ENCODE measurements around the gene OR1I1.
"Not testable (repeated sequence)": the region's sequence is repeated elsewhere in the genome, so short reads cannot be mapped to it uniquely, and the experiment has no call there.

OR1I1 gene, protein sequence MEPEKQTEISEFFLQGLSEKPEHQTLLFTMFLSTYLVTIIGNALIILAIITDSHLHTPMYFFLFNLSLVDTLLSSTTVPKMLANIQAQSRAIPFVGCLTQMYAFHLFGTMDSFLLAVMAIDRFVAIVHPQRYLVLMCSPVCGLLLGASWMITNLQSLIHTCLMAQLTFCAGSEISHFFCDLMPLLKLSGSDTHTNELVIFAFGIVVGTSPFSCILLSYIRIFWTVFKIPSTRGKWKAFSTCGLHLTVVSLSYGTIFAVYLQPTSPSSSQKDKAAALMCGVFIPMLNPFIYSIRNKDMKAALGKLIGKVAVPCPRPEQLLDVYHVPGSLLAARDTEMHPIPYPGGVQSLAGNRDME

DNA sequence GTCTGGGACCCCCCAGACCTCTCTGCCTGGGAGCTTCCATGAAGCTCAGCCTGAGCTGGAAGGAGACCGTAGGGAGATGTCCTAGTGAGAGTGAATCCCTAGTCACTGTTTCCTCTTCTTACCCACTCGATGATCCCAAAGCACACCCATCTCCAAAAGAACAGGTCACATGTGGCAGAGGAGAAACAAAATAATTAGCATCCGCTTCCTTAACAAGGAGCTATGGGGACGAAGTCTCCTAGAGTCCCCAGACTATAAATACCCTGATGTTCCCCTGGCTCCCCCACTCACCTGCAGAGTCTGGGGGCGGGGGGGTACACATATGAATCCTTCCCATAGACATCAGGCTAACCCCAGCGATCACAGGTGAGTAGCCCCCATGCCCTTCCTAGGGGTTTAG, at the start of gene OR1I1:
TSS of gene OR1I1 (plus strand) at position 301 of the 400 bp plus-strand sequence. CDS start 4,855 bp downstream, outside the sequence.
- no peak for DNase-seq

DNA sequence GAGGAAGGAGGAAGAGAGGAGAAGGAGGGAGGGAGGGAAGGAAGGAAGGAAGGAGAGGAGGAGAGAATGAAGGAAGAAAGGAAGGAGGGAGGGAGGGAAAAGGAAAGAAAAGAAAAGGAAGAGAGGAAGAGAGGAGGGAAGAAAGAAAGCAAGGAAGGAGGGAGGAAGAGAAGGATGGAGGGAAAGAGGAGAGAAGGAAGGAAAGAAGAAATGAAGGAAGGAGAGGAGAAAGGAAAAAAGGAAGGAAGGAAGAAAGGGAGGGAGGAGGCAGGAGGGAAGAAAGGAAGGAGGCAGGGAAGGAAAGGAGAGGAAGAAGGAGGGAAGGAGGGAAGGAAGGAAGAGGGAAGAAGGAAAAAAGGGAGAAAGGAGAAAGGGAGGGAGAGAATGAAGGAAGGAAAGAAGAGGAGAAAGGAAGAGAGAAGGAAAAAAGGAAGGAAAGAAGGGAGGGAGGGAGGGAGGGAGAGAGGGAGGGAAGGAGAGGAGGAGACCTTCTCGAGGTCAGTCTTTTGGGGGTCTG, 46.2 kb upstream of the OR1I1 start:
- DNase-seq = no peak

DNA sequence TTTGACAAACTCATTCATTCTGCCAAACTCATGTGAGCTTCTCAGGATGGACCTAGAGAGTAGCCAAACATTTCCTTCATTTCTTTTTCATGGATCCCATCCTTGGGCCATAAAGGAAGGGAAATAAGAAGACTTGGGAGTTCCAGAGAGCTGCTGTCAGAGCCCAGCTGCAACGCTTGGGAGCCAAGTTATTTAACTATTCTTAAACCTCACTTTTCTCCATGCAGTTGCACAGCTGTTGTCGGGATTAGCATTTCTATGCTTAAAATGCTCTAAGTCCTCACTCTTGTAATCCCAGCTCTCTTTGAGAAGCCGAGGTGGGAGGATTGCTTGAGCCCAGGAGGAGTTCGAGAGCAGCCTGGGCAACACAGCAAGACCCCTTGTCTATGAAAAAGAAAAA, 44.4 kb upstream of the OR1I1 start:
- DNase-seq = no peak

DNA sequence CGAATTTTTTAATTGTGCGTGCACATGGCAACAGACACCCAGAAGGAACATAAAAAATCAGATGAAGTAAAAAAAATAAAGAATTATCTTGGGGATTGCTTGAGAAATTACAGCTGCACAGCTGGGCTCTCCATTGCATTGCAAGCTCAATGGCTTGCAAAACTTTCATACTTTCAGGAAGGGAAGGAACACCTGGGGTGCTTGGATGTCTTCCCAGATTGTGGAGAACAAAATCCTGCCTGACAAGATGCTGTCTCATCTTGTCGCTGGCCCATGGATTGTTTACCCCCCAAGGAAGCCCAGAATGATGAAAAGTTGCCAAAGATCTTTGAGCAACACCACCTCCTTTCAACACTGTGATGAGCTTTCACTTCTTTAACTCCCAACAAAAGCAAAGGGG, 43.7 kb upstream of the OR1I1 start:
- DNase-seq = no peak

DNA sequence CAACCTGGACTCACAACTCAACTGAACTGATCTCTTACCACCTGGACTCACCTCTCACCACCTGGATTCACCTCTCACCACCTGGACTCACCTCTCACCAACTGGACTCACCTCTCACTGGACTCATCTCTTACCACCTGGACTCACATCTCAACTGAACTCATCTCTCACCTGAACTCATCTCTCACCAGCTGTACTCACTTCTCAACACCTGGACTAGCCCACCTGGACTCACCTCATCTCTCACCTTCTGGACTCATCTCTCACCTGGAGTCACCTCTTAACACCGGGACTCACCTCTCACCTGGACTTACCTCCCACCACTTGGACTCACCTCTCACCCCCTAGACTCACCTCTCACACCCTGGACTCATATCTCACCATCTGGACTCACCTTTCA, 40.0 kb upstream of the OR1I1 start:
- DNase-seq = no peak

DNA sequence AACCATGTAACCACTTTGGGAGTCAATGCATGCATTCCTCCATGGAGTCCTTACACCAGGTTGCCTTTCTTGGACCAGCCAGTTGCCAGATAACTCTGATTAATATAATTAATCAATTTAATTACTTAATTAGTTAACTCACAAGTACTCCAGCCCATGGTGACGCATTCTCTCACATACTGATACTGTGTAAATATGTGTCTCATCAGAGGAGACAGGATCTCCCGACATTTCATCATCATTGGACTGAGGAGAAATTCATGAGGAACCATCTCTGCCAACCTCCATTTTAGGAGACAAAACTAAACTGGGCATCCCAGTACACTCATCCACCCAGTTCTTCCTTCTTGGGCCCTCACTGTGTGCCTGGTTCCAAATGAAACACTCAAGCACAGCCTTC, 39.2 kb upstream of the OR1I1 start:
- DNase-seq = no peak

DNA sequence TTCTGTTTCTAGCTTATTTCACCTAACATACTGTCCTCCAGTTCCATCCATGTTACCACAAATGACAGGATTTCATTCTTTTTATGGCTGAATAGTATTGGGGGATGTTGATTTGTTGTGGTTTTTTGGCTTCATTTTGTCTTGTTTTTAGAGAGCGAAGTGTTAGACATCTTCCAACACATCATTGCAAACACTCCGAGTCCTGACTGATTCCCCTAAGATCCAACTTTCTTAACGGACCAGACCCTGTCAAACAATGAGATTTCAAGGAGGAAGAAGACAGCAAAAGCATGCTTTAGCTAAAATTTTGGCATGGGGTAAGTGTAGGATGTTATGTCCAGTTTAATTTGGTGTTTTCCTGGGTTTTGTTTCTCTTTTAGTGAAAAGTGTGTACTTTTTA, 36.5 kb upstream of the OR1I1 start:
- no peak for DNase-seq

DNA sequence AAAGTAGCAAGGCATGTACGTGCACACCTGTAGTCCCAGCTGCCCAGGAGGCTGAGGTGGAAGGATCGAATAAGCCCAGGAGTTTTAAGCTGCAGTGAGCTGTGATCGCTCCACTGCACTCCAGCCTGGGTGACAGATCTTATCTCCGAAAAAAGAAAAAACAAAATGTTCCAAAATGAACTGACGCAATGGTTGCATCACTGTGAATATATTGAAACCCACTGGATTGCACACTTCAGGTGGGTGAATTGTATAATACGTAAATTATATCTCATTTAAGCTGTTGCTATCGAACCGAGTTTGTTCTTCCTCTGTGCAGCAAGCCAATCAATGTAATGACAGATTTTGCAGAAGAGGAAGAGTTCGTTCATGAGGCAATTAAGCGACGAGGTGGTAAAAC, 34.3 kb upstream of the OR1I1 start:
- DNase-seq = no peak

DNA sequence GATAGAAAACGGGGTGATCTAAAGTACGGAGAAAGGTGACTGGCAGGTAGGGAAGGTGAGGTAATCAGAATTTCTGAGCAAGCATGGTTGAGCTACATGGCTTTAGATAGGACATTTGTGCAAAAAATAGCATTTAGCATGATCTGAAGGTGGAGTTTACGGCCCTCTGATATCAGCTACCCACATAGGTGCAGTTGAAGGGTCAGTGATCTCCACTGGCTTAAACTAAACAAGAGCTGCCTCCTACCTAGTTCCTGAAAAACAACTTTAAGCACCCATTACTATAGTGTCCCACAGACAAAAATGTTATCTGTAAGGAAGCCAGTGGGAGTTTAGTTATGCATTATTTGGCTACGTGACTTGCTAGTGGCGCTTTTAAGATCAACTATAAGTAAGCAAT, 33.9 kb upstream of the OR1I1 start:
- DNase-seq = no peak

DNA sequence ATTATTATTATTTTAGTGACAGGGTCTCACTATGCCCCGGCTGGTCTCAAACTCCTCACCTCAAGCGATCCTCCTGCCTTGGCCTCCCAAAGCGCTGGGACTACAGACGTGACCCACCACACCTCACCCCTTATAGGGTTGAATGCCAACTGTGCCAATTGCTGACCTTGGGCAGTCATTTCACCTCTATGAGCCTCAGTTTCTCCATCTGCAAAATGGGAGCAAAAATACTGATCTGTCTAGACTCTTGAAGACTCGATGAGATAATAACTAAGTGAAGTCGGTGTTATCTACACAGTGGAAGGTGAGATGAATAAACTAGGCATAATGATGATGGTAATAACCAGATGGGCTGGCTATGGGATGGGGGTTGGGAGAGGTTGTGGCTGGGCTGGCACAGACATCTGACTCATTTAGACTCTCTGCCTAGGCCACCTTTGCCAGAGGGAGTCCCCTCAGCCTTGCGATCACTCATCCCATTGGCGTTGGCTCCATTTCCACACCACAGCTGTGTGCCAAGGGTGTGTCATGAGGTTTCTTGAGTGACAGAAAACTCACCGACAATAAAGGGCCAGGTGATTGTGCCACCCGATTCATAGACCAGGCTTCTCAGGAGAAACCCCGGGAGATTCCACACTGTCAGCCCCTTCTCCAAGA, 33.0 kb upstream of the OR1I1 start, which contains the start of gene CASP14:
TSS of gene CASP14 (plus strand) at position 596 of the 657 bp plus-strand sequence. CDS start 2,772 bp downstream, outside the sequence.
- no peak for DNase-seq

DNA sequence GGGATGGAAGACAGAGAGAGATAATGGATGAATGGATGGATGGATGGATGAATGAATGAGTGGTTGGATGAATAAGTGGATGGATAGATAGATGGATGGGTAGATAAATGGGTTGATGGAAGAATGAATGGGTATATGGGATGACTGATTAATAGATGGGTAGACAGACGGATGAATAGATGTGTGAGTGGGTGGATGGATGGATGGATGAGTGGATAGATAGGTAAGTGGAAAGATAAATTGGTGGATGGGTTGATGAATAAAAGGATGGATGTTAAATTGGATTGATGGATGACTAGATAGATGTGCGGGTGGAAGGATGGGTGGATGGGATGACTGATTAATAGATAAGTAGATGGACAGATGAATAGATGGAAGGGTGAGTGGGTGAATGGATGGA, 31.4 kb upstream of the OR1I1 start:
- DNase-seq = no peak

DNA sequence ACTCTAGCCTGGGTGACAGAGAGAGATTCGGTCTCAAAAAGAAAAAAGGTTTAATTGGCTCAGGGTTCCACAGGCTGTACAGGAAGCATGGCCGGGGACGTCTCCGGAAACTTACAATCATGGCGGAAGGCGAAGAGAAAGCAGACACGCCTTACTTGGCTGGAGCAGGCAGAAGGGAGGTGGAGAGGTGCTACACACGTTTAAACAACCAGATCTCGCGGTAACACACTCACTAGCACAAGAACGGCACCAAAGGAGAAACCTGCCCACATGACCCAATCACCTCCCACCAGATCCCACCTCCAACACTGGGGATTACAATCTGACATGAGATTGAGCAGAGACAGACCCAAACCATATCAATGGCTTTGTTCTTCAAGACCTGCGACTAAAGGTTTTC, 20.0 kb upstream of the OR1I1 start:
- peak in 1 of 2 experiments; percentile 2 for DNase-seq

DNA sequence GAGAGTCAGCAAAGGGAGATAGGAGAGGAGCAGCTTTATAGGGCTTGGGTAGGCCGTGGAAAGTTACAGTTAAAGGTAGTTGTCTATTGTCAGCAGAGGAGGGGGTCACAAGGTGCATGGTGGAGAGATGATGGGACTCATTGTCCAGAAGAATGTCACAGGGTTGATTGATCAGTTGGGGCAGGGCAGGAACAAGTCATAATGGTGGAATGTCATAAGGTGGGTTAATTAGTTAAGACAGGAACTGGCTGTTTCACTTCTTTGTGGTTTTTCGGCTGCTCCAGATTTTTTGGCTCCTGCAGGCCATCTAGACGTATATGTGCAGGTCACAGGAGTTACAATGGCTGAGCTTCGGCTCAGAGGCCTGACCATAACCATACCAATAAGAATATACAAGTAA, 11.6 kb upstream of the OR1I1 start:
- DNase-seq = not testable (repeated sequence)

DNA sequence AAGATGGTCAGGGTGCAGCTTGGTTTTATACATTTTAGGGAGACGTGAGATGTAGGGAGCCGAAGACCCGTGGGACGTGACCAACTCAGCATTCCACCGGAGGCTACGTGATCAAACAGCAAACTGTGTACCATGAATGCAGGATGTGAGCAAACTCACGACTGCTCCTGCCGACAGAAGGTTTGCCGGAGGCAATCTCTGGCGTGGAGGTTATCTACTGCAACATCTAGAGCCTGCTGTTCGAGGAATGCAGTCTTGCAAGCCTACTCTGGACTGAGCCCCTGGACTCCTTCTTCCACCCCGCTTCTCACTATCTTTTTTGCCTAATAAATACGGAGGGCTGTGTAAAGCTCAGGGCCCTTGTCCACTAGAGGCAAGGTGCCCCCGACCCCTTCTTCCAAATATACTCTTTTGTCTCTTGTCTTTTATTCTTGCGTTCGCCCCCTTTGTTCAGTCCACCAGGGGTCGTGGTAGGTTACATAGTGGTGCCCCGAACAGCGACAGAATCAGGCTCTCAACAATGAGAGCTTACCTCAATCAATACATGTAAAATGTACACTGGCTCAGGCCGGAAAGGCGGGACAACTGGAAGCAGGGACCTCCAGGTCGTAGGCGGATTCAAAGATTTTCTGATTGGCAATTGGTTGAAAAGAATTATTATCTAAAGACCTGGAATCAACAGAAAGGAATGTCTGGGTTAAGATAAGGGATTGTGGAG, 8.9 kb upstream of the OR1I1 start:
- DNase-seq = no peak

DNA sequence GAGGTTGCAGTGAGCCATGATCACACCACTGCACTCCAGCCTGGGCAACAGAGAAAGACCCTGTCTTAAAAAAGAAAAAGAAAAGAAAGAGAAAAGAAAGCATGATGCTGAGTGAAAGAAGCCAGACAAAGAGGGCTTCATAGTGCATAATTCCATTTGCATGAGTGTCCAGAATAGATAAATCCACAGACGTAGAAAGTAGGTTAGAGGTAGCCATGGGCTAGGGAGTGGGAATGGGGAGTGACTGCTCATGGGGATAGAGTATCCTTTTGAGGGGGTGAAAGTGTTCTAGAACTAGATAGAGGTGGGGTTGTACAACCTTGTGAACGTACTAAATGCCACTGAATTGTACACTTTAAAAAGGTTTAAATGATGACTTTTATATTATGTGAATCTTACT, 7.6 kb upstream of the OR1I1 start:
- no peak for DNase-seq

DNA sequence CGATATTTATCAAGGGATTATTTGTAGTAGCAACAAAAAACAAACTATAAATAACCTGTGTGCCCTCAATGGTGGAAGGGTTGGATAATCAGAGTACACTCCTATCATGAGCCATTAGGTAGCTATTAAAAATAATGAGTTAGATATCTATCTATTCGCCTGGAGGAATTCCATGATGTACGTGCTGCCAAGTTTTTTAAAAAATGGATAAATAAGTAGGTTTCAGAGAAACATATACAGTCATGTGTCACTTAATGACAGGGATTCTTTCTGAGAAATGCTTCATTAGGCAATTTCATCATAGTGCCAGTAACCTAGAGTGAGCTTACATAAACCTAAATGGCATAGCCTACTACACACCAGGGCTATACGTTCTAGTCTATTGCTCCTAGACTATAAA, 6.2 kb upstream of the OR1I1 start:
- no peak for DNase-seq

DNA sequence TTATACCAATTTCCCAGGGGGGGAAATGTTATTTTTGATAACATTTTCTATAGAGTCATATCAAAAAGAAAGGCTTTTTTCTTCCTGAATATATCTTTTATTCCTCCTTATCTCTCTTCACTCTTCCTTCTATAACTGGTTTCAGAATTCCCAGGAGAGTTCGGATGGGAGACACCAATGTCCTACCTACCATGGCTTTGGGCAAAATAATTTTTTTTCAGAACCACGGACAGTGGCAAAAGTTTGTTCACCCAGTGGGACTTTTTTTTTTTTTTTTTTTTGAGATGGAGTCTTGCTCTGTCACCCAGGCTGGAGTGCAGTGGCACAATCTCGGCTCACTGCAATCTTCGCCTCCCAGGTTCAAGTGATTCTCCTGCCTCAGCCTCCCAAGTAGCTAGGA, 2.0 kb upstream of the OR1I1 start:
- DNase-seq = not testable (repeated sequence)

DNA sequence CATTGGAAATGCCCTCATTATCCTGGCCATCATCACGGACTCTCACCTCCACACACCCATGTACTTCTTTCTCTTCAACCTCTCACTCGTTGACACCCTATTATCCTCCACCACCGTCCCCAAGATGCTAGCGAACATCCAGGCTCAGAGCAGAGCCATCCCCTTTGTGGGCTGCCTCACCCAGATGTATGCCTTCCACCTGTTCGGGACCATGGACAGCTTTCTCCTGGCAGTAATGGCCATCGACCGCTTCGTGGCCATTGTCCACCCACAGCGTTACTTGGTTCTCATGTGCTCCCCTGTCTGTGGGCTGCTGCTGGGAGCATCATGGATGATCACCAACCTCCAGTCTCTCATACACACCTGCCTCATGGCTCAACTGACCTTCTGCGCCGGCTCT, 5.2 kb downstream of the OR1I1 start:
- DNase-seq = no peak

DNA sequence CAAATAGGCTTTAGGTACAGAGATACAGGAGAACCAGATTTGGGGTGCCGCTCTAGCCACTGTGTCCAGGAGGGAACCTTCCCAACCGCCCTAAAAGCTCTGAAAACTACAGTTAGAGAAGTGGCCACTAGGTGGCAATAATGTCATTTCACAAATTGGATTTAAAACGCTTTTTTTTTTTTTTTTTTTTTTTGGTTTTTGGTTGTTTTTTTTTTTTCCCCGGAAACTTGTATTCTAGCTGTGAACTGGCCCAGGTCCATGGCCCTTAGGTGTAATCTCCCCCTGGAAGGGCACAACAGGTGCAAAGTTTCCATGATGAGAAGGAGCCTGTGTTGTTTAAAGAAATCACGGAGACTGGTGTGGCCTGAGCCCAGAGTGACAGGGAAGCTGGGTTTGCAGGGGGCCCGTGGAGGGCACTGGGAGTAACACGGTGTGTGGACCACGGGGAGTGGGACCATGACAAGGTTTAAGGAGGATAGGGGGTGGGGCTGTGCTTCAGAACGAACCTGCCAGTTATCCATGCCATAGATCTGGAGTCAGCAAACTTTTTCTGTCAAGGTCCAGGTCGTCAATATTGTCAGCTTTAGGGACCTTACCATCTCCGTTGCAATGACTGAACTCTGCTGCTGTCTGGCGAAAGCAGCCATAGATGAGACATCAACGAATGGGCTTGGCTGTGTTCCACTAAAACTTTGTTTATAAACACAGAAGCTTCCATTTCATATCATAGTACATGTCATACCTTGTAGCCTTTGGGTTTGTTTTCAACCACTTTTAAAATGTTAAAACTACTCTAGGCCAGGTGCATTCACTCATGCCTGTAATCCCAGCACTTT, 10.1 kb downstream of the OR1I1 start:
- DNase-seq = peak; percentile 10 to 59

DNA sequence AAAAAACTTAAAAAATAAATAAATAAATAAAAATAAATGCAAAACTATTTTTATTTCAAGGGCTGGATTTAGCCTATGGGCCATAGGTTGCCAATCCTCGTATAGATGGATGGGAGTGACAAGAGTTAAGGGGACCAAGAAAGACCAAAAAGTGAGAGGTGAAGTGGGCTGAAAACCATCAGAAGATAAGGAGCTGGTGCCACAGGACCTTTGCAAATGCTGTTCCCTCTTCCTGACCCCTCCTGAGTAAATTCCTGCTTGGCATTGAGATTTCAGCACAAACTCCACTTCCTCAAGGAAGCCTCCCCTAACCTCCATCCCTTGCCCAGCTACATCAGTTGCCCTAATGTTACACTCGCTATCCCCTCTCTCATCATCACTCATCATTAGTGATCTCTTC, 11.0 kb downstream of the OR1I1 start:
- no peak for DNase-seq

DNA sequence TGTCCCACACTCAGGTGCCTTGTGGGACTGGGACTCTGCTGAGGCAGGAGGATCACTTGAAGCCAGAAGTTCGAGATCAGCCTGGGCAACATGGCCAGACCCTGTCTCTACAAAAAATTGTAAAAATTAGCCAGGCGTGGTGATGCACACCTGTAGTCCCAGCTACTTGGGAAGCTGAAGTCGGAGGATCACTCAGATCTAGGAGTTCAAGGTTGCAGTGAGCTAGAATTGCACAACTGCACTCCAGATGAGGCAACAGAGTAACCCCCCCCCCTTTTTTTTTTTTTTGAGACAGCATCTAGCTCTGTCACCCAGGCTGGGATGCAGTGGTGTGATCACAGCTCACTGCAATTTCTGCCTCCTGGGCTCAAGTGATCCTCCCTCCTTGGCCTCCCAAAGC, 14.2 kb downstream of the OR1I1 start:
- DNase-seq = no peak

DNA sequence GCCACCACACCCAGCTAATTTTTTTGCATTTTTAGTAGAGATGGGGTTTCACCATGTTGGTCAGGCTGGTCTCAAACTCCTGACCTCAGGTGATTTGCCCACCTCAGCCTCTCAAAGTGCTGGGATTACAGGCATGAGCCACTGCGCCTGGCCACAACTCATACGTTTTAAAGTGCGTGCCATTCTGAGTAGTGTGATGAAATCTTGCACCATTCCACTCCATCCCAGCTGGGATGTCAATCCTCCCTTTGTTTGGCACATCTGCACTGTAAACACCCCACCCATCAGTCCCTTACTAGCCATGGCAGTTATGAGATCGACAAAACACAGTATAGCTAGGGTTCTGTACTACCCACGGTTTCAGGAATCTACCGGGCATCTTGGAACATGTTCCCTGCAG, 16.0 kb downstream of the OR1I1 start:
- not testable (repeated sequence) for DNase-seq

DNA sequence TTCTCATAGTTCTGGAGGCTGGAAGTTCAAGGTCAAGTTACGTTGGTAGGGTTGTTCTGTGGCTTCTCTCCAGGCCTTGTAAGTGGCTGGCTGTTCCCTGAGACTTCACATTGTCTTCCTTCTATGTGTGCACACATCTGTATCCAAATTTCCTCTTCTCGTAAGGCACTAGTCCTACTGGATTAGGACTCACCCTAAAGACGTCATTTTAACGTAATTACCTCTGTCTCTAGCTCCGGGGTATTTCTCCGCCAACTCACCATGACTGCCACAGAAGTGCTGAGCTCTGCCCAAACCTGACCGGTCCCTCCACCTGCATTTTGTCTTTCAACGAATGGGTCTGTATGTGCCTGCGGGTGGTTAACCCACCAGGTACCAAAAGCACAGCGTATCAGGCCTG, 16.4 kb downstream of the OR1I1 start:
- DNase-seq = no peak

All from NCI-H1930 (cell line).